Gastroesophageal sphincter (tissue), 4 donors: ENCODE measurements around the gene TSPOAP1. TPM values are rescaled to one million over a fixed set of nuclear protein-coding genes. Genes with fewer than 3 reads are reported as not detected.

Source experiments
- ATAC-seq: fragments of 150-250 bp; one replicate; pipeline ENCODE4 v1.9.1; 2016; ENCODE audit warnings: mild to moderate bottlenecking, moderate library complexity
- H3K27ac ChIP-seq, 4 donors: fragments of 200-600 bp; sonication (generic) in 3 of 4; 1 replicate in 3 of 4; 2 replicates in 1 of 4; pipeline ENCODE4 v1.5.1; 2016 to 2019
- H3K27me3 ChIP-seq: fragments of 200-600 bp; sonication (generic); one replicate; pipeline ENCODE4 v1.5.1; 2019
- H3K36me3 ChIP-seq, 2 donors: fragments of 200-600 bp; sonication (generic); one replicate each; pipeline ENCODE4 v1.5.1; 2019; ENCODE audit warnings: control low read depth in 1 of 2
- H3K4me1 ChIP-seq, 3 donors: fragments of 200-600 bp; sonication (generic); 1 replicate in 2 of 3; 2 replicates in 1 of 3; pipeline ENCODE4 v1.5.1; 2016 to 2019; ENCODE audit warnings: control low read depth in 2 of 3
- H3K4me3 ChIP-seq, 2 donors: fragments of 200-600 bp; sonication (generic); one replicate each; pipeline ENCODE4 v1.5.1; 2019; ENCODE audit warnings: mild to moderate bottlenecking in 1 of 2, moderate library complexity in 1 of 2
- H3K9me3 ChIP-seq, 3 donors: fragments of 200-600 bp; sonication (generic); one replicate each; pipeline ENCODE4 v1.5.1; 2017 to 2019; ENCODE audit warnings: control low read depth in 2 of 3
- EP300 ChIP-seq: sonication (generic); formaldehyde crosslinking; IDR thresholded peaks from one replicate; pipeline ENCODE4 v1.6.1; 2017; ENCODE audit warnings: antibody characterized with exemption, mild to moderate bottlenecking
- POLR2A ChIP-seq, 2 donors: fragments of 450-650 bp; IDR thresholded peaks; one replicate each; pipeline ENCODE4 v1.6.1; 2017; ENCODE audit warnings: antibody characterized with exemption in 2 of 2, mild to moderate bottlenecking in 2 of 2, moderate library complexity in 1 of 2
- POLR2AphosphoS5 ChIP-seq: sonication (generic); formaldehyde crosslinking; IDR thresholded peaks from one replicate; pipeline ENCODE4 v1.6.1; 2017; ENCODE audit warnings: antibody characterized with exemption
- WGBS, 2 donors: methylation state at CpG; one replicate each; pipeline ENCODE4 v1.1.5; 2018; ENCODE audit warnings: low coverage in 1 of 2; 5-methylcytosine and 5-hydroxymethylcytosine counted together
- total RNA-seq, 4 donors: library from RNA; depleted of rRNA; stranded (reverse); fragments of >200 nt; gene quantifications; one replicate each; pipeline ENCODE4 v1.1.0, GENCODE V29; 2016
- TF ChIP-seq, protein P1 (sequence below), 4 experiments: fragments of 200-600 bp in 2 of 4; fragments of 450-650 bp in 2 of 4; sonication (generic) in 1 of 4; IDR thresholded peaks; one replicate each; pipeline ENCODE4 v1.5.1; 2017 to 2019; ENCODE audit warnings: antibody characterized with exemption in 4 of 4, mild to moderate bottlenecking in 2 of 4, moderate library complexity in 2 of 4

The TSPOAP1 gene
- total RNA-seq, 4 donors from 2014 or later = 7.4 to 44.8 (median 23.0) TPM

DNA sequence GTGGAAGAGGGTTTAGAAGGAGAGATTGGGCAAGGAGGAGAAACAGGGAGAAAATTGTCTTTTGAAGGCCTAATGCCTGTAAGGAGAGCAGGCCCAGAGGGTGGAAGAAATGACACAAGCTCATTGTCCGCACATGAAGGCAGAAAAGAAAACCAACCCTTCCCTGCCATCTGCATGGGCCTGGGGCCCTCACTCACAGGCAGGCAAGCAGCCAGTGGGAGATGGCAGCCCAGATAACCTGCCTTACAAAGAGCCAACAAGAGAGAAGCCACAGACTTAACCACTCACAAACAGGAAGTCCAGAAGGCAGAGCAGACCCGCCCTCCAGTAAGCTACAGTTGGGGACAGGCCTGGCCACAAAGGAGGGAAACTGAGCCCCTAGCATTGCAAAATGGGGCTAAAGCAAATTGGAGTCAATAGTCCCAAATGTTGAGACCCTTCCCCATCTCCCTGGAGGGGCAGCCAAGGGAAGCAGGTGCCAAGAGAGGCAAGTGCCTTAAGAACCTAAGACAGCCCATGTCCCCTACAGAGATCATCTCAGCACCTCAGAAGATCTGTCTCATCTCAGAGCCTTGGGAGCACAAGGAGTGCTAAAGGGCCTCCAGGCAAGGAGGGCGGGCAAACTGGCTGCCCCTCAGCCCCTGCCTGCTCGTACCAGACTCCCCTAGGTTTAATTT, 7.3 kb upstream of the TSPOAP1 start:
- Histone ChIP-seq H3K27me3 (peaks cover 20% of the 10 kb centered on the region), H3K36me3 (no peaks in the 10 kb centered on the region), H3K4me1 (peaks cover 0 to 46% (median 6%) of the 10 kb centered on the region in 3 donors), H3K4me3 (no peak overlapping the region), H3K9me3 (no peaks in the 10 kb centered on the region), H3K27ac (peak overlapping the region in 3 of 4 donors; percentile 66 to 85 (median 80))
- no peak for ATAC-seq
- 74% methylated on average over 3 of the region's 4 CpGs; no CpG with 5 or more reads in 1 of the 2 donors for WGBS, 2 donors
- TF ChIP-seq POLR2AphosphoS5 = no peak
- TF ChIP-seq, protein P1, sequence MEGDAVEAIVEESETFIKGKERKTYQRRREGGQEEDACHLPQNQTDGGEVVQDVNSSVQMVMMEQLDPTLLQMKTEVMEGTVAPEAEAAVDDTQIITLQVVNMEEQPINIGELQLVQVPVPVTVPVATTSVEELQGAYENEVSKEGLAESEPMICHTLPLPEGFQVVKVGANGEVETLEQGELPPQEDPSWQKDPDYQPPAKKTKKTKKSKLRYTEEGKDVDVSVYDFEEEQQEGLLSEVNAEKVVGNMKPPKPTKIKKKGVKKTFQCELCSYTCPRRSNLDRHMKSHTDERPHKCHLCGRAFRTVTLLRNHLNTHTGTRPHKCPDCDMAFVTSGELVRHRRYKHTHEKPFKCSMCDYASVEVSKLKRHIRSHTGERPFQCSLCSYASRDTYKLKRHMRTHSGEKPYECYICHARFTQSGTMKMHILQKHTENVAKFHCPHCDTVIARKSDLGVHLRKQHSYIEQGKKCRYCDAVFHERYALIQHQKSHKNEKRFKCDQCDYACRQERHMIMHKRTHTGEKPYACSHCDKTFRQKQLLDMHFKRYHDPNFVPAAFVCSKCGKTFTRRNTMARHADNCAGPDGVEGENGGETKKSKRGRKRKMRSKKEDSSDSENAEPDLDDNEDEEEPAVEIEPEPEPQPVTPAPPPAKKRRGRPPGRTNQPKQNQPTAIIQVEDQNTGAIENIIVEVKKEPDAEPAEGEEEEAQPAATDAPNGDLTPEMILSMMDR (IDR thresholded peaks at IDR 0.05) = no peak
- TF ChIP-seq EP300 = no peak
- TF ChIP-seq POLR2A (IDR thresholded peaks at IDR 0.05) = no peak

DNA sequence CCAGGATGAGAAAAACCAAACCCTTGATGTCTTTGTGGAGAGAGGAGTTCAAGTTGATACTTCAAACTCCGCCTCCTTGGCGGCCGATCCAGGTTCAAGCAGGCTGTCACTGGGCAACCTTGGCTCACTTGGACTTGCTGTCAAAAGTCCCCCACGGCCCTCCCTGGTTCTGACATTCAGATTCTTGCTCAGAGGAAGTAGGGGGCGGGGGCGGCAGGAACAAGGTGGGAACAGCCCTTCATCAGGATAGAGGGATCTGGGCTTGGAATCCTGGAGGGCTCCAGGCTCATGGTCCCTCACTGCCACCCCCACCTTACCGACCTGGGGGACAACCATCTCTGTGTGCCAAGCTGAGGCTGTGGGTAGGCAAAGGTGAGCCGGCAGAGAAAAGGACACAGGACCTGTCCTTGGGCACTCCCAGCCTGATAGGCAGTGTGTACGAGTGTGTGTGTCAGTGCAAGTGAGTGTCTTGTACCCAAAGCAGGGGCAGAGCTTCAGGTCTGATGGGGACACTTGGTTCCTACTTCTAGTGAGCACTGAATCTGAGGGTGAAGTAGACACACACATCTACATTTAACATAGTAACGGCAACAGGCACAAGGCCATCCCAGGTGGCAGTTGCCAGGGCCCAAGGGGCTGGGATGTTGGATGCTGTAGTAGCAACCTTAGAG, 6.6 kb upstream of the TSPOAP1 start:
- 80 to 100% methylated on average over 1 of the region's 10 CpGs for WGBS, 2 donors
- peak overlapping the region in 1 of 4 donors; percentile 85 for H3K27ac ChIP-seq
- peaks cover 0 to 46% (median 6%) of the 10 kb centered on the region in 3 donors for H3K4me1 ChIP-seq

DNA sequence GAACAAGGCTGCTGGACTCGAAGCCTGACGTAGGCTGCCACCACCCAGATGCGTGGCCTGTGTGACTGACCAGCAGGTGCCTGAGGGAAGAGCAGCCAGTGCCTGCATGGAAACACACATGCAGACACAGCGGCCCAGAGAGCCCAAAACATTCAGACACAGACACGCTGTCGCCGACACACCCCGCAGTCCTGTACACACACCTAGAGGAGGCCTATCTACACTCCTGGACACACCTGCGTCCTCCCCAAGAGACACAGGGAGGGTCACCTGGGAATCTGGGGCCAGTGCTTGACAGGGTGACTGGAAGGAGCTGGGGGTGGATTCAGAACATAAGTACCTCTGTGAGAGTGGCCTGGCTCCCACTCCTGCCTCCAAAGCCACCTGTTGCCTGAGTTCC, 6.1 kb upstream of the TSPOAP1 start:
- peaks cover 20% of the 10 kb centered on the region for H3K27me3 ChIP-seq
- H3K36me3 ChIP-seq = no peaks in the 10 kb centered on the region
- H3K9me3 ChIP-seq = no peaks in the 10 kb centered on the region
- no peak overlapping the region for H3K4me3 ChIP-seq
- TF ChIP-seq POLR2A (IDR thresholded peaks at IDR 0.05) (no peak), EP300 (no peak), POLR2AphosphoS5 (no peak)
- TF ChIP-seq, protein P1 (IDR thresholded peaks at IDR 0.05) = no peak
- WGBS, 2 donors = 67 to 87% methylated on average over 1 to 6 of the region's 9 CpGs
- peak overlapping the region in 1 of 4 donors; percentile 85 for H3K27ac ChIP-seq
- no peak for ATAC-seq
- H3K4me1 ChIP-seq = peaks cover 0 to 46% (median 6%) of the 10 kb centered on the region in 3 donors

More for the DNA sequence above, 6.6 kb upstream of the TSPOAP1 start:
- ATAC-seq = no peak
- Histone ChIP-seq H3K4me3 (no peak overlapping the region), H3K9me3 (no peaks in the 10 kb centered on the region), H3K36me3 (no peaks in the 10 kb centered on the region), H3K27me3 (peaks cover 20% of the 10 kb centered on the region)
- TF ChIP-seq, protein P1 (IDR thresholded peaks at IDR 0.05) = no peak
- TF ChIP-seq POLR2A (IDR thresholded peaks at IDR 0.05) = no peak
- TF ChIP-seq EP300 = no peak
- no peak for TF ChIP-seq POLR2AphosphoS5

DNA sequence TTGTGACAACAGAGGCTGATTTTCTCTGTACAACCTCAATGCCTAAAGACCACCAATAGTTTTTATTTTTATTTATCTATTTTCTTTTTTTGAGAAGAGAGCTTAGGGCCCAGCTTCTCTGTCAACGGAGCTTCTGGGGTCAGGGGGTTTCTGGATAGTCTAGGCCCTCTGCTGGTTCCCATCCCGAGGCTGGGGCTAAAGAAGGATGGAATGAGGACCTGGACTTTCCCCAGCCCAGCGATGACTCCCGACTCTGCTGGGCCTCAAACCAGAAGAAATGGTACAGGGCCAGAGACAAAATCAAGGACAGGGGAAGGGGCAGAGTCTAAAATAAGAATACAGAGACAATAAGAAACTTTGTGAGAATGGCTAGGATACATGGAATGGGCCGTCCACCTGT, 5.7 kb upstream of the TSPOAP1 start:
- H3K4me3 ChIP-seq = no peak overlapping the region
- WGBS, 2 donors = 80 to 100% methylated on average over 1 to 3 of the region's 5 CpGs
- TF ChIP-seq POLR2A (IDR thresholded peaks at IDR 0.05) = no peak
- TF ChIP-seq, protein P1 (IDR thresholded peaks at IDR 0.05) = no peak
- TF ChIP-seq EP300 = no peak
- no peak for TF ChIP-seq POLR2AphosphoS5
- H3K27me3 ChIP-seq = peaks cover 20% of the 10 kb centered on the region
- H3K27ac ChIP-seq = peak overlapping the region in 1 of 4 donors; percentile 85
- no peaks in the 10 kb centered on the region for H3K9me3 ChIP-seq
- no peak for ATAC-seq
- H3K4me1 ChIP-seq = peaks cover 0 to 44% (median 6%) of the 10 kb centered on the region in 3 donors
- H3K36me3 ChIP-seq = no peaks in the 10 kb centered on the region
